Spleen (tissue), 11 donors: Measurements from ENCODE around the gene STAC. TPM values are rescaled to one million over a fixed set of nuclear protein-coding genes. Genes with fewer than 3 reads are reported as not detected.

Experiments used
- DNase-seq: peaks from one replicate; pipeline ENCODE4 v3.0.0-alpha.2; 2020
- H3K27ac ChIP-seq, 8 donors: fragments of 200-600 bp; sonication (generic) in 7 of 8; 1 replicate in 4 of 8; 2 replicates in 4 of 8; pipeline versions ENCODE4 v1.5.0 to v1.8.0; 2016 to 2021; ENCODE audit warnings: inconsistent platforms in 4 of 8, mild to moderate bottlenecking in 4 of 8, moderate library complexity in 1 of 8
- H3K27me3 ChIP-seq, 7 donors: fragments of 200-600 bp; sonication (generic) in 6 of 7; replicated peaks in 1 of 7; 1 replicate in 4 of 7; 2 replicates in 3 of 7; pipeline versions ENCODE4 v1.5.0 to v1.8.0; 2016 to 2021; ENCODE audit warnings: inconsistent platforms in 3 of 7, mild to moderate bottlenecking in 1 of 7
- H3K36me3 ChIP-seq, 6 donors: fragments of 200-600 bp; sonication (generic) in 5 of 6; 1 replicate in 4 of 6; 2 replicates in 2 of 6; pipeline versions ENCODE4 v1.5.0 to v1.8.0; 2016 to 2021; ENCODE audit warnings: inconsistent platforms in 2 of 6
- H3K4me1 ChIP-seq, 6 donors: fragments of 200-600 bp; sonication (generic) in 5 of 6; 1 replicate in 3 of 6; 2 replicates in 3 of 6; pipeline versions ENCODE4 v1.5.0 to v1.8.0; 2016 to 2021; ENCODE audit warnings: inconsistent platforms in 3 of 6
- H3K4me3 ChIP-seq, 8 donors: fragments of 200-600 bp; sonication (generic) in 7 of 8; 1 replicate in 4 of 8; 2 replicates in 4 of 8; pipeline versions ENCODE4 v1.5.0 to v1.8.0; 2016 to 2021; ENCODE audit warnings: inconsistent platforms in 4 of 8, mild to moderate bottlenecking in 4 of 8, moderate library complexity in 2 of 8
- H3K9me3 ChIP-seq, 8 donors: fragments of 200-600 bp; sonication (generic) in 7 of 8; 1 replicate in 4 of 8; 2 replicates in 4 of 8; pipeline versions ENCODE4 v1.5.0 to v1.8.0; 2016 to 2021; ENCODE audit warnings: inconsistent platforms in 4 of 8
- POLR2A ChIP-seq, 3 donors: fragments of 450-650 bp; IDR thresholded peaks; one replicate each; pipeline ENCODE4 v1.5.1; 2017; ENCODE audit warnings: antibody characterized with exemption in 3 of 3, mild to moderate bottlenecking in 1 of 3
- POLR2AphosphoS5 ChIP-seq, 3 donors: sonication (generic); formaldehyde crosslinking; IDR thresholded peaks; one replicate each; pipeline ENCODE4 v1.5.1; 2017; ENCODE audit warnings: antibody characterized with exemption in 3 of 3
- WGBS, 5 donors: extraction: QIAGEN DNeasy Blood & Tissue Kit in 3 of 5; methylation state at CpG; one replicate each; pipeline versions ENCODE4 v1.1.5 to v1.1.7; 2013 to 2018; 5-methylcytosine and 5-hydroxymethylcytosine counted together
- intact Hi-C: fragments of 100-400 bp; cut with DNase I; formaldehyde crosslinking; loops from one replicate; pipeline ENCODE4 v1.15.0; 2023; ENCODE audit warnings: low total_unique reads
- polyA plus RNA-seq, 3 donors: library from polyadenylated mRNA; stranded (reverse); fragments of 200-250 nt; gene quantifications; one replicate each; pipeline ENCODE4 v1.2.1, GENCODE V29; 2013
- total RNA-seq, 7 donors: library from RNA; depleted of rRNA in 3 of 7; stranded (reverse); fragments of >200 nt in 3 of 7; fragmentation: NEBNext Ultra II Directional in 4 of 7; extraction: Animal tissue kit (Norgen Biotek cat#: 25700) in 4 of 7; gene quantifications; one replicate each; pipeline versions ENCODE4 v1.1.0 to v1.2.1, GENCODE V29; 2016 to 2021
- TF ChIP-seq, protein P1 (sequence below), 11 experiments: fragments of 200-600 bp in 7 of 11; fragments of 450-650 bp in 4 of 11; sonication (generic) in 4 of 11; IDR thresholded peaks in 8 of 11; conservative IDR thresholded peaks in 3 of 11; 1 replicate in 7 of 11; 2 replicates in 4 of 11; pipeline versions ENCODE4 v1.4.0 to v1.8.0; 2016 to 2021; ENCODE audit warnings: antibody characterized with exemption in 11 of 11, inconsistent platforms in 4 of 11, mild to moderate bottlenecking in 1 of 11
- donor health status: healthy with polysubstance abuse.
- donor health status: DM: no; HTN: no; CAD: no; lungs with moderate emphysema.
- donor health status: DM: no; HTN: no; CAD: no.
- donor health status: Bipolar disorder and iron deficiency.
- donor health status: healthy.
- donor health status: DM: no; HTN: no; CAD: no.
- donor health status: DM: yes; HTN: yes; CAD: no.

The STAC gene
- total and polyA plus RNA-seq, 10 donors = 0.08 to 2.9 (median 0.60) TPM

DNA sequence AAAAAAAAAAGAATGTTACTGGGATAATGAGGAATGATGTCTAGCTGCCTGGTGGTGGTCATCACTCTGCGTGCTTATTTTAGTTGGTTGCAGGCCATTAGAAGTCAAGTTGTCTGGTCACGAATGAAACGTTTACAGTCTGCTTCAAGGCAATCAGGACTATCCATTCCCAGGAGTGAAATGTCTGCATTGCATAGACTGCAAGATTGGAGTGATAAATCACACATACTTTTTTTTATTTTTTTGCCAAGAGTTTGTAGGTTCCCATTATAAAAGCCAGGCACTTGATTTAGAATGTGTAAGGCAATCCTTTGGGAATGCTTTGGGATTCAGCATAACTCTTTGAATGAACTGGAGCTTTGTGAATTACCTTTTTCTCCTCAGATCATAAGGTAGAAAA, 132.3 kb downstream of the STAC start:
- no peak overlapping the region for H3K4me3 ChIP-seq
- no peak overlapping the region for H3K27ac ChIP-seq
- TF ChIP-seq, protein P1, sequence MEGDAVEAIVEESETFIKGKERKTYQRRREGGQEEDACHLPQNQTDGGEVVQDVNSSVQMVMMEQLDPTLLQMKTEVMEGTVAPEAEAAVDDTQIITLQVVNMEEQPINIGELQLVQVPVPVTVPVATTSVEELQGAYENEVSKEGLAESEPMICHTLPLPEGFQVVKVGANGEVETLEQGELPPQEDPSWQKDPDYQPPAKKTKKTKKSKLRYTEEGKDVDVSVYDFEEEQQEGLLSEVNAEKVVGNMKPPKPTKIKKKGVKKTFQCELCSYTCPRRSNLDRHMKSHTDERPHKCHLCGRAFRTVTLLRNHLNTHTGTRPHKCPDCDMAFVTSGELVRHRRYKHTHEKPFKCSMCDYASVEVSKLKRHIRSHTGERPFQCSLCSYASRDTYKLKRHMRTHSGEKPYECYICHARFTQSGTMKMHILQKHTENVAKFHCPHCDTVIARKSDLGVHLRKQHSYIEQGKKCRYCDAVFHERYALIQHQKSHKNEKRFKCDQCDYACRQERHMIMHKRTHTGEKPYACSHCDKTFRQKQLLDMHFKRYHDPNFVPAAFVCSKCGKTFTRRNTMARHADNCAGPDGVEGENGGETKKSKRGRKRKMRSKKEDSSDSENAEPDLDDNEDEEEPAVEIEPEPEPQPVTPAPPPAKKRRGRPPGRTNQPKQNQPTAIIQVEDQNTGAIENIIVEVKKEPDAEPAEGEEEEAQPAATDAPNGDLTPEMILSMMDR (IDR thresholded peaks at IDR 0.05 in 8 of 11, conservative IDR thresholded peaks at IDR 0.05 in 3 of 11) = no peak
- no peak for TF ChIP-seq POLR2AphosphoS5 (IDR thresholded peaks at IDR 0.05)
- no peak for TF ChIP-seq POLR2A (IDR thresholded peaks at IDR 0.05)
- H3K36me3 ChIP-seq = no peaks in the 10 kb centered on the region
- H3K4me1 ChIP-seq = no peaks in the 10 kb centered on the region
- no peak for DNase-seq
- peaks cover 0 to 14% (median 0%) of the 10 kb centered on the region in 8 donors for H3K9me3 ChIP-seq
- H3K27me3 ChIP-seq = no peaks in the 10 kb centered on the region
- intact Hi-C loops = no loop called here
- WGBS, 5 donors = 69 to 93% (median 81%) methylated on average over 3 of the region's 3 CpGs

DNA sequence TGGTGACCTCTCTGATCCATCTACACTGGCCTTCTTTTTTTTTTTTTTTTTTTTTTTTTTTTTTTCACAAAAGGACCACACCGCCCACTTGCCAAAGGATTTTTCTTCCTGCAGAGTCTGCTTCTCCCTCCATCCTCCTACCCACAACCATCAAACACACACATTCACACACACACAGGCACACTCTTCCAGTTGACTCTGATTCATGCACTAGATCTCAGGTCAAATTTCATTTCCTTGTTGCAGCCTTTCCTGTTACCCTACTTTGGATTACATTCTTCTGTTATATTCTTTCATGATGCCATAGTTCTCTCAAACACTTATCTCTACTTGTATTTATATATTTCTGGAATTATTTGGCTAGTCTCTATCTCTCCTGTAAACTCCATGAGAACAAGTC, 133.9 kb downstream of the STAC start:
- H3K27me3 ChIP-seq = no peaks in the 10 kb centered on the region
- WGBS, 5 donors = 90 to 97% (median 94%) methylated on average over 1 of the region's 1 CpG
- no peak for DNase-seq
- intact Hi-C loops = no loop called here
- no peak overlapping the region for H3K27ac ChIP-seq
- H3K4me3 ChIP-seq = no peak overlapping the region
- TF ChIP-seq POLR2A (IDR thresholded peaks at IDR 0.05) (no peak), POLR2AphosphoS5 (IDR thresholded peaks at IDR 0.05) (no peak)
- no peaks in the 10 kb centered on the region for H3K4me1 ChIP-seq
- H3K36me3 ChIP-seq = no peaks in the 10 kb centered on the region
- H3K9me3 ChIP-seq = peaks cover 0 to 10% (median 0%) of the 10 kb centered on the region in 8 donors

DNA sequence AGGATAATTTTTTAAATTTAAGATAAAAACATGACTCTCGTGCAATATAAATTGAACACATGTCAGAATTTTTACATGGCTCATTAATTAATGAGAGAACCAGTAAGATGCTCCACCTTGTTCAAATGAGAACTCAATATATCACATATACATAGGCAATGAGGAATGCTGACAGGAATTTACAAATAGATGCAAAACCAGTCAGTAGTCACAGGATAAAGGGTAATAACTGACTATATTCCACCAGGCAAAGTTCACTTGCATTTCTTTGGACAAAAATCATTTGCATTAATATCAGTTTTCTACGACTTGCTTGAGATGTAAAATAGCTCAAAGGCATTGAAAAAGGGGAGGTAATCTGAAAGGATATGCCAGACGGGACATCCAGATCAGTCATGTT, 139.4 kb downstream of the STAC start:
- Histone ChIP-seq H3K27me3 (no peaks in the 10 kb centered on the region), H3K36me3 (no peaks in the 10 kb centered on the region), H3K27ac (no peak overlapping the region), H3K4me1 (no peaks in the 10 kb centered on the region), H3K9me3 (no peaks in the 10 kb centered on the region), H3K4me3 (no peak overlapping the region)
- intact Hi-C loops = no loop called here
- no peak for TF ChIP-seq POLR2A (IDR thresholded peaks at IDR 0.05)
- TF ChIP-seq POLR2AphosphoS5 (IDR thresholded peaks at IDR 0.05) = no peak
- TF ChIP-seq, protein P1 (IDR thresholded peaks at IDR 0.05 in 8 of 11, conservative IDR thresholded peaks at IDR 0.05 in 3 of 11) = no peak
- WGBS, 5 donors = 81 to 93% (median 86%) methylated on average over 3 of the region's 3 CpGs
- DNase-seq = no peak

DNA sequence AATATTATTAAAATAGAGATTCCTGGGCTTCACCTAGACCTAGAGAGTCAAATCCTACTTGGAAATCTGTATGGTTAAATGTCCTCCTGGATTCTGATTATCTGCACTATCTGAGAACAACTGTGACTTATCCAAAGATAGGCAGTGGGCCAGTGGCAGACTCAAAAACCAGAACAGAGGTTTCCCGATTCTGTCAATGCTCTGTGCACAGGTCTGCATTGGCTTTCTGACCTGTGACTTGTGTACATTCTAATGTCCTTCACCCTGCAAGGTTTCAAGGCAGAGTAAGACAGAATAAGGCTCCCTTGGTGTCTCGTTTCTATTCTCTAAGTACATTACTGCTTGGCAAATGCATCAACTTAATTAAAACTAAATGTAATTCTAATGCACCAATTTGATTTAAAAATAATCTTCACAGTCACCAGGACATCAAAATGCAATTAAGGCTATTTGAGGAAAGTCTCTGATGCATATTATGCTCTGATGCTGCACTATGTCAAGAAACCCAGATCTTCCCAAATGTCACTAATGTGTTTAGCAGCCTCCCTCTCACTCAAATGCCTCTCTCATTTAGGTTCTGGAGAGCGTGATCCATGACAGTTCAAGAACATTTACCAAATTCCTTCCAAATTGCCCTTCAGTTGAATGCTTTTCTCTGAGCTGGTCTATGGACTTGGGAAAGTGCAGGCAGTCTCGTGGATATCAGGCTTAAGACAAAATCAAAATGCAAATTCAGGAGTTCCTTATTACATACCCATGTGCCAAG, 140.1 kb downstream of the STAC start:
- 80 to 85% (median 81%) methylated on average over 4 of the region's 4 CpGs for WGBS, 5 donors

More for the DNA sequence above, 140.1 kb downstream of the STAC start:
- intact Hi-C loops = no loop called here
- H3K4me3 ChIP-seq = no peak overlapping the region
- H3K27me3 ChIP-seq = no peaks in the 10 kb centered on the region
- H3K27ac ChIP-seq = no peak overlapping the region
- DNase-seq = no peak
- TF ChIP-seq, protein P1 (IDR thresholded peaks at IDR 0.05 in 8 of 11, conservative IDR thresholded peaks at IDR 0.05 in 3 of 11) = no peak
- no peak for TF ChIP-seq POLR2AphosphoS5 (IDR thresholded peaks at IDR 0.05)
- no peak for TF ChIP-seq POLR2A (IDR thresholded peaks at IDR 0.05)
- H3K9me3 ChIP-seq = no peaks in the 10 kb centered on the region
- no peaks in the 10 kb centered on the region for H3K36me3 ChIP-seq
- H3K4me1 ChIP-seq = no peaks in the 10 kb centered on the region
